Measurements from ENCODE around the gene SLC22A7.

SLC22A7 gene

GRCh38 chr6:43282636-43283513 lies 15.2 kb upstream of the SLC22A7 start:
- no peak for ATAC-seq (replicated peaks)
- Mint-ChIP-seq H3K27me3 (peaks cover 42 to 84% of the 10 kb centered on the region in 2 donors), H3K27ac (no peak overlapping the region)

GRCh38 chr6:43283514-43283901 lies 14.6 kb upstream of the SLC22A7 start:
- Mint-ChIP-seq H3K27me3 (peaks cover 42 to 84% of the 10 kb centered on the region in 2 donors), H3K27ac (no peak overlapping the region), H3K4me3 (no peak overlapping the region), H3K9me3 (no peaks in the 10 kb centered on the region), H3K36me3 (ENCODE audit: insufficient read depth) (no peaks in the 10 kb centered on the region), H3K4me1 (ENCODE audit: low read depth in 2 of 2) (peaks cover 2 to 9% of the 10 kb centered on the region in 2 donors)
- DNase-seq: no peak
- ATAC-seq (replicated peaks): no peak

More at GRCh38 chr6:43282636-43283513, 15.2 kb upstream of the SLC22A7 start:
- no peaks in the 10 kb centered on the region for H3K36me3 Mint-ChIP-seq (ENCODE audit: insufficient read depth)
- no peak for DNase-seq
- H3K4me1 Mint-ChIP-seq (ENCODE audit: low read depth in 2 of 2): peaks cover 4 to 10% of the 10 kb centered on the region in 2 donors
- no peaks in the 10 kb centered on the region for H3K9me3 Mint-ChIP-seq
- H3K4me3 Mint-ChIP-seq: no peak overlapping the region

GRCh38 chr6:43283905-43284304 lies 14.2 kb upstream of the SLC22A7 start:
- H3K27ac Mint-ChIP-seq: no peak overlapping the region
- H3K27me3 Mint-ChIP-seq: peaks cover 40 to 81% of the 10 kb centered on the region in 2 donors

GRCh38 chr6:43284991-43285781 lies 12.9 kb upstream of the SLC22A7 start:
- Mint-ChIP-seq H3K27me3 (peaks cover 40 to 75% of the 10 kb centered on the region in 2 donors), H3K27ac (no peak overlapping the region), H3K4me3 (no peak overlapping the region), H3K9me3 (no peaks in the 10 kb centered on the region), H3K36me3 (ENCODE audit: insufficient read depth) (no peaks in the 10 kb centered on the region), H3K4me1 (ENCODE audit: low read depth in 2 of 2) (peaks cover 0 to 8% of the 10 kb centered on the region in 2 donors)
- no peak for DNase-seq
- ATAC-seq (replicated peaks): no peak

More at GRCh38 chr6:43283905-43284304, 14.2 kb upstream of the SLC22A7 start:
- peaks cover 0 to 8% of the 10 kb centered on the region in 2 donors for H3K4me1 Mint-ChIP-seq (ENCODE audit: low read depth in 2 of 2)
- H3K4me3 Mint-ChIP-seq: no peak overlapping the region
- no peak for ATAC-seq (replicated peaks)
- no peaks in the 10 kb centered on the region for H3K9me3 Mint-ChIP-seq
- no peaks in the 10 kb centered on the region for H3K36me3 Mint-ChIP-seq (ENCODE audit: insufficient read depth)
- no peak for DNase-seq

- no peaks in the 10 kb centered on the region for H3K36me3 Mint-ChIP-seq (ENCODE audit: insufficient read depth)
- DNase-seq (no peak), ATAC-seq (replicated peaks) (no peak)
- H3K27ac Mint-ChIP-seq: no peak overlapping the region
- peaks cover 35 to 68% of the 10 kb centered on the region in 2 donors for H3K27me3 Mint-ChIP-seq
- peaks cover 0 to 8% of the 10 kb centered on the region in 2 donors for H3K4me1 Mint-ChIP-seq (ENCODE audit: low read depth in 2 of 2)
- no peaks in the 10 kb centered on the region for H3K9me3 Mint-ChIP-seq
- H3K4me3 Mint-ChIP-seq: no peak overlapping the region
Observed at GRCh38 chr6:43285832-43286231, 12.2 kb upstream of the SLC22A7 start.

- DNase-seq: no peak
- Mint-ChIP-seq H3K27me3 (peaks cover 33 to 62% of the 10 kb centered on the region in 2 donors), H3K36me3 (ENCODE audit: insufficient read depth) (no peaks in the 10 kb centered on the region), H3K4me1 (ENCODE audit: low read depth in 2 of 2) (peaks cover 0 to 8% of the 10 kb centered on the region in 2 donors), H3K4me3 (no peak overlapping the region), H3K9me3 (no peaks in the 10 kb centered on the region), H3K27ac (no peak overlapping the region)
- ATAC-seq (replicated peaks): no peak
Observed at GRCh38 chr6:43286456-43286979, 11.5 kb upstream of the SLC22A7 start.

GRCh38 chr6:43286980-43287716 lies 10.9 kb upstream of the SLC22A7 start:
- Mint-ChIP-seq H3K27me3 (peaks cover 28 to 55% of the 10 kb centered on the region in 2 donors), H3K9me3 (no peaks in the 10 kb centered on the region)
- no peak for ATAC-seq (replicated peaks)

GRCh38 chr6:43287717-43288679 lies 10.1 kb upstream of the SLC22A7 start:
- H3K4me3 Mint-ChIP-seq: no peak overlapping the region
- H3K4me1 Mint-ChIP-seq (ENCODE audit: low read depth in 2 of 2): peaks cover 0 to 4% of the 10 kb centered on the region in 2 donors
- H3K36me3 Mint-ChIP-seq (ENCODE audit: insufficient read depth): no peaks in the 10 kb centered on the region
- ATAC-seq (replicated peaks): no peak
- H3K9me3 Mint-ChIP-seq: no peaks in the 10 kb centered on the region
- DNase-seq: no peak
- no peak overlapping the region for H3K27ac Mint-ChIP-seq
- peaks cover 23 to 47% of the 10 kb centered on the region in 2 donors for H3K27me3 Mint-ChIP-seq

More at GRCh38 chr6:43286980-43287716, 10.9 kb upstream of the SLC22A7 start:
- Mint-ChIP-seq H3K4me3 (no peak overlapping the region), H3K36me3 (ENCODE audit: insufficient read depth) (no peaks in the 10 kb centered on the region), H3K4me1 (ENCODE audit: low read depth in 2 of 2) (peaks cover 0 to 5% of the 10 kb centered on the region in 2 donors), H3K27ac (no peak overlapping the region)
- DNase-seq: no peak

- H3K9me3 Mint-ChIP-seq: no peaks in the 10 kb centered on the region
- no peak overlapping the region for H3K4me3 Mint-ChIP-seq
- peaks cover 22 to 31% of the 10 kb centered on the region in 2 donors for H3K27me3 Mint-ChIP-seq
- no peaks in the 10 kb centered on the region for H3K36me3 Mint-ChIP-seq (ENCODE audit: insufficient read depth)
- no peak overlapping the region for H3K27ac Mint-ChIP-seq
- ATAC-seq (replicated peaks) (no peak), DNase-seq (no peak)
- peaks cover 0 to 4% of the 10 kb centered on the region in 2 donors for H3K4me1 Mint-ChIP-seq (ENCODE audit: low read depth in 2 of 2)
Observed at GRCh38 chr6:43290339-43290904, 7.6 kb upstream of the SLC22A7 start.

- Mint-ChIP-seq H3K27ac (no peak overlapping the region), H3K9me3 (no peaks in the 10 kb centered on the region), H3K27me3 (peaks cover 17 to 26% of the 10 kb centered on the region in 2 donors), H3K4me3 (no peak overlapping the region), H3K4me1 (ENCODE audit: low read depth in 2 of 2) (no peaks in the 10 kb centered on the region), H3K36me3 (ENCODE audit: insufficient read depth) (no peaks in the 10 kb centered on the region)
- DNase-seq (no peak), ATAC-seq (replicated peaks) (no peak)
Observed at GRCh38 chr6:43290905-43291355, 7.1 kb upstream of the SLC22A7 start.

- Mint-ChIP-seq H3K4me1 (ENCODE audit: low read depth in 2 of 2) (no peaks in the 10 kb centered on the region), H3K4me3 (no peak overlapping the region), H3K36me3 (ENCODE audit: insufficient read depth) (no peaks in the 10 kb centered on the region), H3K9me3 (no peaks in the 10 kb centered on the region), H3K27ac (no peak overlapping the region), H3K27me3 (peaks cover 11 to 18% of the 10 kb centered on the region in 2 donors)
- no peak for DNase-seq
- no peak for ATAC-seq (replicated peaks)
Observed at GRCh38 chr6:43291708-43292107, 6.4 kb upstream of the SLC22A7 start.

- ATAC-seq (replicated peaks): no peak
- H3K9me3 Mint-ChIP-seq: no peaks in the 10 kb centered on the region
- no peaks in the 10 kb centered on the region for H3K36me3 Mint-ChIP-seq (ENCODE audit: insufficient read depth)
- no peak overlapping the region for H3K4me3 Mint-ChIP-seq
- H3K4me1 Mint-ChIP-seq (ENCODE audit: low read depth in 2 of 2): no peaks in the 10 kb centered on the region
- peaks cover 7 to 12% of the 10 kb centered on the region in 2 donors for H3K27me3 Mint-ChIP-seq
- DNase-seq: no peak
- no peak overlapping the region for H3K27ac Mint-ChIP-seq
Observed at GRCh38 chr6:43292341-43292740, 5.7 kb upstream of the SLC22A7 start.

Measured in effector memory CD8-positive, alpha-beta T cell (primary cell).